T47D (cell line): Measurements from ENCODE around the gene EHD3.

ENCODE experiments used
- DNase-seq, 2 experiments: peaks; one replicate each; pipeline versions ENCODE4 v3.0.0 to v3.0.0-alpha.2; 2011 to 2012; ENCODE audit warnings: low read depth in 1 of 2, low spot score in 1 of 2
- JUND ChIP-seq: IDR thresholded peaks from 2 replicates; pipeline ENCODE4 v1.6.1; 2012; ENCODE audit warnings: low read depth
- in situ Hi-C: cut with HindIII; loops from 2 replicates; pipeline ENCODE4 v1.10.0; 2016; ENCODE audit warnings: low sequenced_read_pairs, low pct_unique_long_range_greater_than_20kb

Gene EHD3

GRCh38 chr2:31258351-31258750, 24.4 kb downstream of the EHD3 start:
- in situ Hi-C loops = no loop called here
- no peak for DNase-seq
- TF ChIP-seq JUND = no peak

DNA sequence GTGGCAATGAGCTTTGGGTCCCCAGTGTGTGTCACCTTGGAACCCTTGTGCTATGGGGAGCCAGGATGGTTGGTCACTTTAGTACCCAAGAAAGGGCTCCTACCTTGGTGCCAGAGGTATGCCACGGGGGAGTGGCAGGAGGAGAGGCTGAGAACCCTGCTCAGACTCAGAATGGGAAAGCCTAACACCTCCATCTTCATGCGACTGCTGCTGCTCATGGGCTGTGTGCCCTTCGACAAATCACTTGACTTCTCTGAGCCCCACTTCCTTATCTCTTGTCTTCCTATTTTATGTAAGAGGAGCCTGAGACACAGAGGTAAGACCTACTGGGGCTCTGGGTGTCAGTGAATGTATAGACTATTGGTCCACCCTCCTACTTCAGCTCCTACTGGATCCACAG, 25.1 kb downstream of the EHD3 start:
- in situ Hi-C loops = no loop called here

GRCh38 chr2:31260870-31261269, 26.9 kb downstream of the EHD3 start:
- in situ Hi-C loops = no loop called here
- no peak for DNase-seq
- no peak for TF ChIP-seq JUND

More for the DNA sequence above, 25.1 kb downstream of the EHD3 start:
- no peak for TF ChIP-seq JUND
- no peak for DNase-seq

- DNase-seq = peak in 1 of 2 experiments; percentile 15
- no peak for TF ChIP-seq JUND
These were observed 29.8 kb downstream of the EHD3 start for GRCh38 chr2:31263636-31264190.

GRCh38 chr2:31265234-31265633, 31.3 kb downstream of the EHD3 start:
- TF ChIP-seq JUND = no peak
- DNase-seq = no peak
- in situ Hi-C loops = no loop called here

More at GRCh38 chr2:31263636-31264190, 29.8 kb downstream of the EHD3 start:
- in situ Hi-C loops = no loop called here

GRCh38 chr2:31266804-31267203, 32.9 kb downstream of the EHD3 start:
- DNase-seq = no peak
- TF ChIP-seq JUND = no peak
- in situ Hi-C loops = no loop called here

GRCh38 chr2:31267437-31268120, 33.6 kb downstream of the EHD3 start:
- no peak for DNase-seq
- TF ChIP-seq JUND = no peak
- in situ Hi-C loops = no loop called here

DNA sequence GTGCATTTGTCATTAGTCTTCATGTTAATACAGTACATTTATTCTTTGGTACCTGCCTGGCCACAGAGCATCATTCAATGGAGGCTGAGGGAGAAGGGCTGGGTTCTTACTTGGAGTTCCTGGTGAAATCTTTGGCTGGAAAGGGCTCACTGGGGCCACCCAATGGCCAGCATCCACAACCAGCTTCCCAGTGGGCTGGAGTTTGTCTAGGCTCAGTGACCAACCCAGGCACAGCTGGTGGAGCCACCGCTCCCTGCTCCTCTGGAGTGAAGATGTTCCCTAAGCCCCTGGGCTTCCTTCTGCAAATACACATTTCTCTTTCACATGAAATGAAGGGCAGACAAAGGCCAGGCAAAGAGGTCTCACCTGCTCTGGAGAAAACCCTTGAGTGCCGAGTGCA, 34.4 kb downstream of the EHD3 start:
- no peak for DNase-seq
- TF ChIP-seq JUND = no peak
- in situ Hi-C loops = no loop called here

DNA sequence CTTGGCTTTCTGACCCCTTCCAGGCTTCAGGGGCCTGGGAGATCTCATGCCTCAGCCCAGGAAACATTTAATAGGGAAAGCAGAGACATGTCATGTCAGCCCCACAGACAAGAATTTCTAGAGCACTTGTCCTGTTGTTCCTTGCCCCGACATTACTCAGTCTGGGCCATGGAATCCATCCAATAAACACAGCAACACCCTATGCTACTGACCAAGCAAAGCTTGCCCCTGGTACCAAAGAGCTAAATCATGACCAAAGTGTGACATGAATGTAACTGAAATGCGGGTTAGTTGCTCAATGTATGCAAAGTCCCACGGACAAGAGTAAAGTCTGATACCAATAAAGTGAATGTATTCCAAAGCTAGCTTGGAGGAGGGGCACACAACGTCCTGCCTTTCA, 35.1 kb downstream of the EHD3 start:
- TF ChIP-seq JUND = no peak
- in situ Hi-C loops = no loop called here
- DNase-seq = no peak

GRCh38 chr2:31270131-31270530, 36.2 kb downstream of the EHD3 start:
- no peak for DNase-seq
- in situ Hi-C loops = no loop called here
- no peak for TF ChIP-seq JUND

GRCh38 chr2:31270822-31271231, 36.9 kb downstream of the EHD3 start:
- TF ChIP-seq JUND = no peak
- in situ Hi-C loops = no loop called here
- no peak for DNase-seq

- in situ Hi-C loops = no loop called here
- no peak for DNase-seq
- no peak for TF ChIP-seq JUND
These were observed 37.9 kb downstream of the EHD3 start for GRCh38 chr2:31271851-31272267.

DNA sequence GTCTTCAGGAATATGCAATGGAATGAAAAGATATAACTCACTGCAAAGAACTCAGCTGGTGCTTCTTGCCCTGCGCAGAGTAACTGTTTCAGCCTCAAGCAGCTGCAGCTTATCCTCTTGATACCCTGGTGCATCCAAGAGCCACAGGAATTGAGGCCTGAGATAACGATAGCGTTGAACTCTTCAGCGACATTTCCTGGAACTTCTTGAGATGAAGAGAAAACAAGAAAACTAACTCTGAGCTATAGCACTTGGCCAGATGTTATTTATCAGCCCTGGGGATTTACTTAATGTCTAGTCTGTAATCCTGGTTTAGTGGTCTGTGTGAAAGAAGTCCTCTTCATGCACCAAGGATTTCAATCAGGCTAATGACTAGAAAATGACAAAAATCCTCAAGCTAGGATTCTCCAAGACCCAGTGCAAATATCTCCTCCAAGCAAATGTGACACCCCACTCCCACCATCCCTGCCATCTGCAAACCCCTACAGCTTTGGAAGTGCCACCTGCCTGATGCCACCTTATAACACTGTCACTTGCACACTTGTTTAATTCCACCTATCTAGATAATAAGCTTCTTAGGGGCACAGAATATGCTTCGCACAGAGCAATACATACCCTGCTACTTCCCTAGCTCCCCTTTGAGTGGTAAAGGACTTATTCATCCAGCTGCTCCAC, 40.6 kb downstream of the EHD3 start:
- no peak for TF ChIP-seq JUND
- in situ Hi-C loops = no loop called here
- DNase-seq = no peak

DNA sequence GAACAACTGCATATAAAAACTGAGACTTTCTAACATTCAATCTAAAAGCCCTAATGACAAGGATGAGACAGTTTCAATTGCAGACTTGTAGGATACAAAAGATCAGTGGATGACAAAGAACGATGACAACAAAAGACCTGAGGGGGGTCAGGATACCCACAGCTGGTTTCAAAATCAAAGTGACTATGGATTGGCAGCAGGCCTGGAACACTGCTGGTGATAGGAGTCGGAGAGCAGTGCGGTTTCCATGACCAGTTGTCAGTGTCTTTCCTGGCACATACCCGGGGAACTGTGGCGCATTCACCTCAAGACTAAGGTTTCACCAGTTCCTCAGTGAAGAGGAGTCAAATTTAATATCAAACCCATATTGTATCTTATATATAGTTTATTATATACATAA, 42.0 kb downstream of the EHD3 start:
- TF ChIP-seq JUND = no peak
- in situ Hi-C loops = no loop called here
- no peak for DNase-seq
